Activated B cell treated with CpG ODN at 0.5 μM for 24 hours (primary cell): ENCODE measurements around the gene RALGAPA2. TPM values are rescaled to one million over a fixed set of nuclear protein-coding genes. Genes with fewer than 3 reads are reported as not detected.

ENCODE experiments used
- ATAC-seq: fragments of 200-7000 bp; cut with Tn5 transposase; one replicate; pipeline ENCODE4 v1.10.0; 2021; ENCODE audit warnings: low read depth, mild to moderate bottlenecking, moderate library complexity
- CTCF ChIA-PET: fragments of 350-600 bp; sonication (Branson Sonifier 250); formaldehyde crosslinking; loops from one replicate; lab custom pipeline; 2021; ENCODE audit warnings: antibody characterized with exemption; lab: Charles Lee
- POLR2A ChIA-PET: fragments of 350-600 bp; sonication (Branson Sonifier 250); formaldehyde crosslinking; loops from one replicate; lab custom pipeline; 2021; ENCODE audit warnings: antibody characterized with exemption; lab: Charles Lee
- DNase-seq: peaks from one replicate; pipeline ENCODE4 v3.0.0; 2022
- H3K27ac Mint-ChIP-seq: one replicate; pipeline ENCODE4 v1.8.0; 2020; ENCODE audit warnings: mixed read lengths
- H3K27me3 Mint-ChIP-seq: one replicate; pipeline ENCODE4 v1.8.0; 2021; ENCODE audit warnings: mixed read lengths
- H3K36me3 Mint-ChIP-seq: one replicate; pipeline ENCODE4 v1.8.0; 2021; ENCODE audit warnings: low read depth, mixed read lengths
- H3K4me1 Mint-ChIP-seq: one replicate; pipeline ENCODE4 v1.8.0; 2021; ENCODE audit warnings: mixed read lengths
- H3K4me3 Mint-ChIP-seq: one replicate; pipeline ENCODE4 v1.8.0; 2020; ENCODE audit warnings: mild to moderate bottlenecking, mixed read lengths
- H3K9me3 Mint-ChIP-seq: one replicate; pipeline ENCODE4 v1.8.0; 2020; ENCODE audit warnings: mixed read lengths
- intact Hi-C: fragments of 100-400 bp; cut with micrococcal nuclease; formaldehyde crosslinking; loops from one replicate; pipeline ENCODE4 v1.15.1; 2024
- total RNA-seq: library from RNA; stranded (reverse); gene quantifications from 2 replicates; pipeline ENCODE4 v1.2.3, GENCODE V29; 2022
- TF ChIP-seq, protein P1 (sequence below): fragments of 200-600 bp; IDR thresholded peaks from one replicate; pipeline ENCODE4 v1.8.0; 2022; ENCODE audit warnings: antibody characterized with exemption, mild to moderate bottlenecking

RALGAPA2 gene
- total RNA-seq, 1 donor from 2014 or later, result 19.2 TPM

DNA sequence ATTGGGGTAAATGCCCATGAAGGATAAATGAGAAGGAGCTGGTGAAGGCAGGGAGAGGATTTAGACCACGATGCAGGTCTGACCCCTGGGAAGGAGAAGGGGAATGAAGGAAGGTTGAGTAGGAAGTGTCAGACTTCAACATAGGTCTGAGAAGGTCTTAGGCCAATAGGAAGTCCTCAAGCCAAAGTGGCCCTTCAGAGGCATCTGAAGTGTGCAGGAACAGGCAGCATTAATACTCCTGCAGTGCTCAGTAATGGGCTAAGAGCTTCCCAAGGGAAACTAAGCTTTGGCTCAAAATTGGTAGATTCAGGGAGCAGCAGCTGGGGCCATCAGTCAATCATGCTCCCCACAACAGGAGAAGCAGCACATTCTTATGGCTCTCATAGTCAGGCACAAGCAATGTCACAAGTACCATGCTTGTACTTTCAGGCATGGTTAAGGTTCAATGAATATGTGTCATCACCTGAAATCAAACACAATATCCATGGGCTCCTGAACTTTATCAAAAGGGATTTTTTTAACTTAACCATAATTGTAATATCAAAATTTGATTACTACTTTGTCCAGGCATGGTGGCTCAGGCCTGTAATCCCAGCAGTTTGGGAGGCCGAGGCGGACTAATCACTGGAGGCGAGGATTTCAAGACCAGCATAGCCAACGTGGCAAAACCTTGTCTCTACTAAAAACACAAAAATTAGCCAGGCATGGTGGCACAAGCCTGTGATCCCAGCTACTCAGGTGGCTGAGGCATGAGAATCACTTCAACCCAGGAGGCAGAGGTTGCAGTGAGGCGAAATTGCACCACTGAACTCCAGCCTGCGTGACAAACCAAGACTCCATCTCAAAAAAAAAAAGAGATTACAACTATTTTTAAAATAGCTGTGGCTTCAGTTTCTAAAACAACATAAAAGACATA is 9.9 kb downstream of the RALGAPA2 start:
- Mint-ChIP-seq H3K27me3 (no peaks in the 10 kb centered on the region), H3K36me3 (peaks cover 2% of the 10 kb centered on the region), H3K4me3 (no peak overlapping the region), H3K4me1 (peaks cover 7% of the 10 kb centered on the region), H3K9me3 (peaks cover 2% of the 10 kb centered on the region), H3K27ac (no peak overlapping the region)
- TF ChIP-seq, protein P1, sequence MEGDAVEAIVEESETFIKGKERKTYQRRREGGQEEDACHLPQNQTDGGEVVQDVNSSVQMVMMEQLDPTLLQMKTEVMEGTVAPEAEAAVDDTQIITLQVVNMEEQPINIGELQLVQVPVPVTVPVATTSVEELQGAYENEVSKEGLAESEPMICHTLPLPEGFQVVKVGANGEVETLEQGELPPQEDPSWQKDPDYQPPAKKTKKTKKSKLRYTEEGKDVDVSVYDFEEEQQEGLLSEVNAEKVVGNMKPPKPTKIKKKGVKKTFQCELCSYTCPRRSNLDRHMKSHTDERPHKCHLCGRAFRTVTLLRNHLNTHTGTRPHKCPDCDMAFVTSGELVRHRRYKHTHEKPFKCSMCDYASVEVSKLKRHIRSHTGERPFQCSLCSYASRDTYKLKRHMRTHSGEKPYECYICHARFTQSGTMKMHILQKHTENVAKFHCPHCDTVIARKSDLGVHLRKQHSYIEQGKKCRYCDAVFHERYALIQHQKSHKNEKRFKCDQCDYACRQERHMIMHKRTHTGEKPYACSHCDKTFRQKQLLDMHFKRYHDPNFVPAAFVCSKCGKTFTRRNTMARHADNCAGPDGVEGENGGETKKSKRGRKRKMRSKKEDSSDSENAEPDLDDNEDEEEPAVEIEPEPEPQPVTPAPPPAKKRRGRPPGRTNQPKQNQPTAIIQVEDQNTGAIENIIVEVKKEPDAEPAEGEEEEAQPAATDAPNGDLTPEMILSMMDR, result no peak
- DNase-seq (no peak), ATAC-seq (no peak)
- ChIA-PET POLR2A (interaction anchor here (0.7 kb wide), 1 partner anchor 10 kb away, joined by 3 read pairs; the partner anchor contains the start of gene RALGAPA2), CTCF (no interaction called here)
- intact Hi-C loops, result no loop called here

DNA sequence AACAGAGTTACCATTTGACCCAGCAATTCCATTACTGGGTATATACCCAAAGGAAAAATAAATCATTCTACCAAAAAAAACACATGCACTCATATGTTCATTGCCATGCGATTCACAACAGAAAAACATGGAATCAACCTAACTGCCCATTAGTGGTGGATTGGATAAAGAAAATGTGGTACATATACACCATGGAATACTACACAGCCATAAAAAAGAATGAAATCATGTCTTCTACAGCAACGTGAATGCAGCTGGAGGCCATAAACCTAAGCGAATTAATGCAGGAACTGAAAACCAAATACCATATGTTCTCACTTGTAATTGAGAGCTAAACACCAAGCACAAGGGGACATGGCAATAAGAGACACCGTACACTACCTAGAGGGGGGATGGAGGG is 12.5 kb downstream of the RALGAPA2 start:
- Mint-ChIP-seq H3K27ac (no peak overlapping the region), H3K36me3 (peaks cover 2% of the 10 kb centered on the region), H3K27me3 (no peaks in the 10 kb centered on the region), H3K4me3 (no peak overlapping the region), H3K4me1 (peaks cover 7% of the 10 kb centered on the region), H3K9me3 (peaks cover 2% of the 10 kb centered on the region)
- no peak for ATAC-seq
- ChIA-PET CTCF (no interaction called here), POLR2A (no interaction called here)
- TF ChIP-seq, protein P1, result no peak
- intact Hi-C loops, result no loop called here
- no peak for DNase-seq

DNA sequence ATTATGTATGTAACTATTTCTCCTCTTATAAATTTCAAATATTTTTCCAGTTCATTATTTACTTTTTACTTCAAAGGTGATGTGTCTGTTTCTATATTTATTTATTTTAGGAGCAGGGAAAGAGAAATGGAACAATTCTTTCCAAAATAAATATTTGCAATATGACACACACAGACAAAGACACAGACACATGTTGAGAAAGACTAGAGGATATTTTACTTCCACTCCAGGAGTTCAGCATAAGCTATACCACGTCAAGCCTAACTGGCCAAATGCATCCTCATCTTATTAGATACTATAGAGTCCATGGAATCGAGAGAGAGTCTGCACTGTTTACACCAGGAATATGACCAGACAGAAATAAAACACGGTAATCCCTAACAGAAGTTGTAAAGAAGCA is 13.3 kb downstream of the RALGAPA2 start:
- no peak overlapping the region for H3K4me3 Mint-ChIP-seq
- DNase-seq (no peak), ATAC-seq (no peak)
- peaks cover 7% of the 10 kb centered on the region for H3K4me1 Mint-ChIP-seq
- H3K36me3 Mint-ChIP-seq, result peaks cover 2% of the 10 kb centered on the region
- ChIA-PET POLR2A (no interaction called here), CTCF (no interaction called here)
- intact Hi-C loops, result no loop called here
- TF ChIP-seq, protein P1, result no peak
- H3K9me3 Mint-ChIP-seq, result peaks cover 2% of the 10 kb centered on the region
- H3K27ac Mint-ChIP-seq, result no peak overlapping the region
- H3K27me3 Mint-ChIP-seq, result no peaks in the 10 kb centered on the region

DNA sequence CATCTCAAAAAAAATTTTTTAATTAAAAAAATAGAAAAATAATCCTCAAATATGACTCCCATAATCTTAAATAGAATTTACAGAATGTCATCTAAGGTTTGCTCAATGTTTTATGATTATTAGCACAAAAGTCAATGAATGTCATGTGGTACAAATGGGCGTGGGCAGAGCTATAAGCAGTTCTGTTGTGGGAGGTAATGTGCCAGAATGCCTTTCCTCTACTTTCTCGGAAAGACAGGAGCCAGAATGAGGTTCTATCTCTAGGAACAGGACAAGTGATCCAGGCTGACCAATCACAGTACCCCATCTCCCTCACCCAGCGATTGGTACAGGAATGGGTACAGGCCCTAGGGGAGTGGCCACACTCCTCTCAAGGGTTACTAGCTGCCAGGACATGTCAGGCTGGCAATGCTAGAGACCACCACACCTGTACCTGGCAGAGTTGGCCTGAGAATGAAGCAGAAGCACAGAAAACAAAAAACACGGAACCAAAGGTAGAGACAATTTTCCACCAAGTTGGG is 15.1 kb downstream of the RALGAPA2 start:
- Mint-ChIP-seq H3K4me3 (no peak overlapping the region), H3K9me3 (peaks cover 2% of the 10 kb centered on the region), H3K36me3 (peaks cover 2% of the 10 kb centered on the region), H3K27me3 (no peaks in the 10 kb centered on the region), H3K27ac (no peak overlapping the region), H3K4me1 (peaks cover 9% of the 10 kb centered on the region)
- ATAC-seq (no peak), DNase-seq (no peak)
- intact Hi-C loops, result no loop called here
- TF ChIP-seq, protein P1, result no peak
- POLR2A ChIA-PET, result no interaction called here
- CTCF ChIA-PET, result no interaction called here

DNA sequence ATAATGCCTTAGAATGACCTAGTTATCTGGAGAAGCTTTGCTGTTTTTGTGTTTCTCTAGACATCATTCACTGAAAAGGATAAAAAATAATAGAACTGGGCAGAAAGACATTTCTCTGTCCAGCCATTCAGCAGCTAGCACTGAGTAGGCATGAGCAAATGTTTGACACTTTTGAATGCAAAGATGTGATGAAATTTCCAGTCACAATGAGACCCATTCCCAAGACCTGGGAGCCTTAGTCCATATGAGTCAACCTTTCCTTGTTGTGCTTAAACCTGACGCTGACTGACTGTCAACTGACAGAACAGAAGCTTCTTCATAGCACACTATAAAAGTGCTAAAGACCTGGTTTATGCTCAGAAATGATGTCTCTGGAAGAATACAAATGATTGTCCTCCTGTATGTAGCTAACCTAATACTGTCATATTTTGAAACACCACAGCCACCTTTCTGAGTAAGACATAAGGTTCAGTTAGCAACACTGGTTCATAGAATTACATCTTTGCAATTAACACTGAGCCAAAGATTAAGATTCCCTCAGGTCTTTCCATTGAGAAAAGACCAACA is 17.1 kb downstream of the RALGAPA2 start:
- TF ChIP-seq, protein P1, result no peak
- H3K4me1 Mint-ChIP-seq, result peaks cover 7% of the 10 kb centered on the region
- no peaks in the 10 kb centered on the region for H3K27me3 Mint-ChIP-seq
- POLR2A ChIA-PET, result no interaction called here
- intact Hi-C loops, result no loop called here
- DNase-seq, result no peak
- CTCF ChIA-PET, result no interaction called here
- peaks cover 2% of the 10 kb centered on the region for H3K36me3 Mint-ChIP-seq
- ATAC-seq, result no peak
- no peak overlapping the region for H3K4me3 Mint-ChIP-seq
- no peak overlapping the region for H3K27ac Mint-ChIP-seq
- peaks cover 2% of the 10 kb centered on the region for H3K9me3 Mint-ChIP-seq
